Measurements from ENCODE around the gene CTNND2.
"Not testable (repeated sequence)": the region's sequence is repeated elsewhere in the genome, so short reads cannot be mapped to it uniquely, and the experiment has no call there.

Gene CTNND2

GRCh38 chr5:11052871-11053270 lies 851.4 kb downstream of the CTNND2 start:
- DNase-seq: no peak

- DNase-seq: no peak
Measured at GRCh38 chr5:11050596-11051304, 853.5 kb downstream of the CTNND2 start.

- DNase-seq: no peak
Measured at GRCh38 chr5:11048760-11049159, 855.5 kb downstream of the CTNND2 start.

GRCh38 chr5:11047625-11048024 lies 856.6 kb downstream of the CTNND2 start:
- no peak for DNase-seq

GRCh38 chr5:11047030-11047429 lies 857.2 kb downstream of the CTNND2 start:
- no peak for DNase-seq

- no peak for DNase-seq
Measured at GRCh38 chr5:11046160-11046559, 858.1 kb downstream of the CTNND2 start.

- no peak for DNase-seq
Measured at GRCh38 chr5:11045411-11045810, 858.8 kb downstream of the CTNND2 start.

- no peak for DNase-seq
Measured at GRCh38 chr5:11044581-11044980, 859.7 kb downstream of the CTNND2 start.

GRCh38 chr5:11043881-11044280 lies 860.4 kb downstream of the CTNND2 start:
- DNase-seq: no peak

- no peak for DNase-seq
Measured at GRCh38 chr5:11040345-11040744, 863.9 kb downstream of the CTNND2 start.

GRCh38 chr5:11038772-11039171 lies 865.5 kb downstream of the CTNND2 start:
- DNase-seq: no peak

GRCh38 chr5:11037941-11038340 lies 866.3 kb downstream of the CTNND2 start:
- no peak for DNase-seq

- no peak for DNase-seq
Measured at GRCh38 chr5:11037080-11037479, 867.2 kb downstream of the CTNND2 start.

GRCh38 chr5:11030671-11031070 lies 873.6 kb downstream of the CTNND2 start:
- no peak for DNase-seq

- DNase-seq: no peak
Measured at GRCh38 chr5:11027660-11028059, 876.6 kb downstream of the CTNND2 start.

- no peak for DNase-seq
Measured at GRCh38 chr5:11026543-11026942, 877.7 kb downstream of the CTNND2 start.

GRCh38 chr5:11023945-11024344 lies 880.3 kb downstream of the CTNND2 start:
- DNase-seq: no peak

- DNase-seq: no peak
Measured at GRCh38 chr5:11013793-11014192, 890.5 kb downstream of the CTNND2 start.

- DNase-seq: no peak
Measured at GRCh38 chr5:11012295-11012694, 892.0 kb downstream of the CTNND2 start.

- no peak for DNase-seq
Measured at GRCh38 chr5:11010429-11011210, 893.6 kb downstream of the CTNND2 start.

- DNase-seq: no peak
Measured at GRCh38 chr5:11009576-11009975, 894.7 kb downstream of the CTNND2 start.

- no peak for DNase-seq
Measured at GRCh38 chr5:11007269-11007870, 896.9 kb downstream of the CTNND2 start.

GRCh38 chr5:11004523-11004922 lies 899.7 kb downstream of the CTNND2 start:
- DNase-seq: not testable (repeated sequence)
